GM23338 (cell line): ENCODE measurements around the gene HTT-AS.

Source experiments
- CREB1 ChIP-seq: fragments of 250-450 bp; sonication (Bioruptor Pico); IDR thresholded peaks from 2 replicates; pipeline ENCODE4 v1.5.0; 2020; ENCODE audit warnings: low read depth, mild to moderate bottlenecking, moderate library complexity
- CTCF ChIP-seq, 2 experiments: fragments of 200-600 bp in 1 of 2; sonication (generic) in 1 of 2; conservative IDR thresholded peaks; 2 replicates each; pipeline versions ENCODE4 v1.5.1 to v1.6.1; 2016 to 2017; ENCODE audit warnings: antibody characterized with exemption in 2 of 2, low read depth in 2 of 2, mild to moderate bottlenecking in 2 of 2, moderate library complexity in 1 of 2
- ETS1 ChIP-seq: IDR thresholded peaks from 2 replicates; pipeline ENCODE4 v1.6.1; 2016; ENCODE audit warnings: antibody characterized with exemption
- EZH2 ChIP-seq: fragments of 200-600 bp; sonication (generic); IDR thresholded peaks from one replicate; pipeline ENCODE4 v1.8.0; 2017; ENCODE audit warnings: antibody characterized with exemption, mild to moderate bottlenecking, low read depth; ENCODE audit not compliant: unreplicated experiment
- EZH2phosphoT487 ChIP-seq: fragments of 200-600 bp; sonication (generic); IDR thresholded peaks from one replicate; pipeline ENCODE4 v1.8.1; 2018; ENCODE audit warnings: antibody characterized with exemption; ENCODE audit not compliant: unreplicated experiment
- JUNB ChIP-seq: IDR thresholded peaks from one replicate; pipeline ENCODE4 v1.6.1; 2016; ENCODE audit warnings: antibody characterized with exemption; ENCODE audit not compliant: unreplicated experiment
- NANOG ChIP-seq: IDR thresholded peaks from 2 replicates; pipeline ENCODE4 v1.6.1; 2016; ENCODE audit warnings: antibody characterized with exemption, borderline replicate concordance
- POLR2AphosphoS5 ChIP-seq: IDR thresholded peaks from 2 replicates; pipeline ENCODE4 v1.6.1; 2016; ENCODE audit warnings: antibody characterized with exemption, low read depth
- ZNF114 ChIP-seq: fragments of 250-450 bp; sonication (Bioruptor Pico); IDR thresholded peaks from 2 replicates; pipeline ENCODE4 v1.5.0; 2020; ENCODE audit warnings: mild to moderate bottlenecking, moderate library complexity
- ZNF331 ChIP-seq: fragments of 250-450 bp; sonication (Bioruptor Pico); IDR thresholded peaks from 2 replicates; pipeline ENCODE4 v1.5.0; 2020; ENCODE audit warnings: low read depth, mild to moderate bottlenecking, moderate library complexity
- TF ChIP-seq, protein P1 (sequence below): IDR thresholded peaks from one replicate; pipeline ENCODE4 v1.6.1; 2018; ENCODE audit warnings: antibody characterized with exemption; ENCODE audit not compliant: unreplicated experiment

- TF ChIP-seq CTCF (conservative IDR thresholded peaks at IDR 0.05; ENCODE audit: low read depth in 2 of 2) (no peak), ETS1 (no peak), POLR2AphosphoS5 (no peak), EZH2 (no peak), EZH2phosphoT487 (no peak), ZNF331 (CRISPR knock-in tag) (no peak), CREB1 (CRISPR knock-in tag) (no peak), ZNF114 (CRISPR knock-in tag) (no peak), JUNB (no peak), NANOG (no peak)
- TF ChIP-seq, protein P1, sequence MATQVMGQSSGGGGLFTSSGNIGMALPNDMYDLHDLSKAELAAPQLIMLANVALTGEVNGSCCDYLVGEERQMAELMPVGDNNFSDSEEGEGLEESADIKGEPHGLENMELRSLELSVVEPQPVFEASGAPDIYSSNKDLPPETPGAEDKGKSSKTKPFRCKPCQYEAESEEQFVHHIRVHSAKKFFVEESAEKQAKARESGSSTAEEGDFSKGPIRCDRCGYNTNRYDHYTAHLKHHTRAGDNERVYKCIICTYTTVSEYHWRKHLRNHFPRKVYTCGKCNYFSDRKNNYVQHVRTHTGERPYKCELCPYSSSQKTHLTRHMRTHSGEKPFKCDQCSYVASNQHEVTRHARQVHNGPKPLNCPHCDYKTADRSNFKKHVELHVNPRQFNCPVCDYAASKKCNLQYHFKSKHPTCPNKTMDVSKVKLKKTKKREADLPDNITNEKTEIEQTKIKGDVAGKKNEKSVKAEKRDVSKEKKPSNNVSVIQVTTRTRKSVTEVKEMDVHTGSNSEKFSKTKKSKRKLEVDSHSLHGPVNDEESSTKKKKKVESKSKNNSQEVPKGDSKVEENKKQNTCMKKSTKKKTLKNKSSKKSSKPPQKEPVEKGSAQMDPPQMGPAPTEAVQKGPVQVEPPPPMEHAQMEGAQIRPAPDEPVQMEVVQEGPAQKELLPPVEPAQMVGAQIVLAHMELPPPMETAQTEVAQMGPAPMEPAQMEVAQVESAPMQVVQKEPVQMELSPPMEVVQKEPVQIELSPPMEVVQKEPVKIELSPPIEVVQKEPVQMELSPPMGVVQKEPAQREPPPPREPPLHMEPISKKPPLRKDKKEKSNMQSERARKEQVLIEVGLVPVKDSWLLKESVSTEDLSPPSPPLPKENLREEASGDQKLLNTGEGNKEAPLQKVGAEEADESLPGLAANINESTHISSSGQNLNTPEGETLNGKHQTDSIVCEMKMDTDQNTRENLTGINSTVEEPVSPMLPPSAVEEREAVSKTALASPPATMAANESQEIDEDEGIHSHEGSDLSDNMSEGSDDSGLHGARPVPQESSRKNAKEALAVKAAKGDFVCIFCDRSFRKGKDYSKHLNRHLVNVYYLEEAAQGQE: no peak
Observed at GRCh38 chr4:3079694-3080123, 5.4 kb upstream of the HTT-AS start.
